GM18870 (cell line): ENCODE results near the gene FAM9B.
"Not testable (repeated sequence)": the region's sequence is repeated elsewhere in the genome, so short reads cannot be mapped to it uniquely, and the experiment has no call there.

Source experiments
- ATAC-seq: cut with Tn5 transposase; IDR thresholded peaks from one replicate; pipeline ENCODE4 v1.9.1; 2021; ENCODE audit warnings: moderate library complexity; ENCODE audit not compliant: unreplicated experiment

Gene FAM9B

DNA sequence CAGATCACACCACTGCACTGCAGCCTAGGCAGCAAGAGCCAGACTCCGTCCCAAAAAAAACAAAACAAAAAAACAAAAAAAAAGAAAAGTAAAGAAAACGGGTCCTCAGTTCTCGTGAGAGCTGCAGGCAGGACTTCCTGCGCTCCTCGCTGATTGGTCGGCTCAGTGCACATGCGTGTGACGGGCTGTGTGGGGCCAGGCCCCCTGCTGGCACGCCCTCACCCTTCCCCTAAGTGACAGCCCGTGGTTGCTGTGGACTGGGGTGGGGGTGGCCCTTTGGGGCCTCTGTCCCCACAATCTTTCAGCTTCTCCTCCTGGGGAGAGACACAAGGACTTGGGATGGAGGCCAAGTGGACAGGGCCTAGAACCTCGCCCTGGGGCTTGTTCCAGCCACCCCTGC lies at the start of gene FAM9B:
TSS of gene FAM9B (minus strand) at position 139 of the 400 bp plus-strand sequence. CDS start 1,141 bp downstream, outside the sequence.
- ATAC-seq, result no peak

- ATAC-seq, result no peak
These were observed 47.3 kb upstream of the FAM9B start for GRCh38 chrX:9081271-9081670.

DNA sequence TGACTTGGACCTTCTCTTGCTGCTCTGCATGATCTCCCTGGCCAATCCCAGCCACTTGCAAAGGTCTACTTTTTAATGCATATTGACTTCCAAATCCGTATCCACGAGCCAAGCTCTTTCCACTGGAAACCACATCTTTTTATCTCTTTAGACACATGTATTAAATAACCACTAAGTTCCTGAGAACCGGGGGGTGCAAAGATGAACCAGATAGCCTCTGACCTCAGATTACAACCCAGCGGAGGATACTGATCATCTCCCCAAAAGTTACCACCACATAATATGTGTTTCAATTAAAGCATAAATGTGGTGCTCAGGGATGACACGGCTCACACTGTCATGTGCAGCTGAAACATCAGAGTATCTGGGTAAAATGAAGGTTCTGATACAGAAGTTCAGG lies 40.4 kb upstream of the FAM9B start:
- ATAC-seq, result no peak

DNA sequence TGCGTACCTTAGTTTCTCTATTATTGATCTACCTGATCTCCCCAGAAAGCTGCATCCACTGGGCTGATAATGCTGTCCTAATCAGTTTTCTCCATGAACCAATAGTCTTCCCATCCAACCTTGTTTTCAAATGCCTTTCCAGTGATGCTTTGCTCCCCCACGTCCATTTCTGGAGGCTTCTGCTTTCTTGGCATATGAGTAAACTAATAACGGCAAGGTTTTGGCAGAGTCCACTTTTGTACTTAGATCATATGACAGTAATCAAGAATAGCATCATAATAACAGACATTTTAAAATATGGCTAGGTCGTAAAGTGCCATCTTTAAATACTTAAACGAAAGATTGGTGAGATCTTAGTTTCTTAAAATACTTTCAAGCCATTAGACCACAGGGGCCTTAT lies 38.4 kb upstream of the FAM9B start:
- ATAC-seq, result no peak

- no peak for ATAC-seq
These were observed 37.2 kb upstream of the FAM9B start for GRCh38 chrX:9071031-9071650.

DNA sequence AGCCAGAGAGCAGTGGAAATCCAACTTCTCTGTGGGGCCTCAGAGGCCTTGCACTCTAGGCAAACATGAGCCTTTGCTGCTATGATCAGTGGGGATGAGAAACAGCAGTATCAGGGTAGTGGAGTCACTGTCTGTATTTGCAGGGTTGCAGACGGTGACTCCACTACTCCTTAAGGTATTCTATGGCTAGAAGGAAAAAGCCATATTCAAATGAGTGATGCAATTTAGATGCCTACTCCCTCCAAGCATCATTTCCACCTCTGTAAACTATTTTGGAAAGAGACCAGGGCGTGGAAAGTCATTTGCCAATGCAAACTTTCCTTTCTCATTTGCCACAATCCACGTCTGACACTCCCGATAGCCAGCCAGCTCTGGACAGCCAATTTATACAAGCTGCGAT lies 35.6 kb upstream of the FAM9B start:
- ATAC-seq, result no peak

DNA sequence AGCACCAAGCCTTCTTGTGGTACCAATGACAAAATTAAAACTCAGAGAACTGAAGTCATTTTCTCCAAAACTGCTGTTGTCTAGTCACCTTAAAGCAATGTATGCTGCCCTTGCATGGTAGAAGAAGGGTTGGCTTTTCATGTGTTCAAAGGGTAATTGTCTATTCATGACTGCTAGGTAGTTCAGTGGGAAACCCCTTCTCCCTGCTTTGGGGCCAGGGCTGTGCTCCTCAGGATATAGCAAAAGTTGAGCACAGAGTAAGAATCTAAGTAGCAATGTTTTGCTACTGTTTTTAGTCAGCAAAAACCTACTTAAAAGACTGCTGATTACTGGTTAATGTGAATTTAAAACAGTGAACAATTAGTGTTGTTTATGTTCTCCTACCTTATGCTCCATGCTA lies 30.8 kb upstream of the FAM9B start:
- ATAC-seq, result no peak

DNA sequence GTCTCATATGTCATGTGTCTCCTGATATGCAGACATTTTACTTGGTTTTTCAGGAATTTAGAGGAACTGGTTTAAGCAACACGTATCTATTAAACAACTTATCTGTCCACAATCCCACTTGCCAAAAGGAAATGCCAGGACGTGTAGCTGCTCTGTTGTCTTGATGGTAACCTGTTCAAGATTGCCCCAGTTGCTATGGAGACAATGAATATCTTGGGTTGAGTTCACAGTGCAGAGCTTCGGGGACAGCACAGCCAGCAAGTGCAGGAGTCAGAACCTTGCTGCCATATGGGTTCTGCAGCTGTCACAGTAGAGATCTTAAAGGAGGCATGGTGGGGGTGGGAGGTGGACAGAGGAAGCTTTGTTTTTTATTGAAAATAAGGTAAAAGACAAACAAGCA lies 28.7 kb upstream of the FAM9B start:
- no peak for ATAC-seq

- ATAC-seq, result no peak
These were observed 21.4 kb upstream of the FAM9B start for GRCh38 chrX:9055354-9055753.

DNA sequence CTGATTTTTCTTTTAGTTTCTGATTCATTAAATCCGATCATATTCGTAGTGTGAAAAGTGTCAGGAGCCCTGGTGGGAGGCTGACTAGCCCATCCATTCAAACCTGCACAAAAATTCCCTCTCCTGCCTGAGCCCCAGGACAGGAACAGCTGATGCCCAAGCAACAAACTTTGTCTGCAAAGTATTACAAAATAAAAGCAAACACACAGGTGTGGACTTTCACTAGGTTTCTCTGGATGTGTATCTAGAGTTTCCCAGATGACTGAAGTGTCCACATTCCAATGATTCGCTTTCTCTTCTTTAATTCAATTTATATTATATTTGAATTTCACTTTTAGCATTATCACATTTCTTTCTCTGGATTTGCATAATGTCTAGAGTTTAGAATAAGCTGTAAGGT lies 18.2 kb upstream of the FAM9B start:
- ATAC-seq, result no peak

- ATAC-seq, result no peak
These were observed 16.4 kb upstream of the FAM9B start for GRCh38 chrX:9050331-9050730.

- ATAC-seq, result no peak
These were observed 14.9 kb upstream of the FAM9B start for GRCh38 chrX:9048801-9049200.

DNA sequence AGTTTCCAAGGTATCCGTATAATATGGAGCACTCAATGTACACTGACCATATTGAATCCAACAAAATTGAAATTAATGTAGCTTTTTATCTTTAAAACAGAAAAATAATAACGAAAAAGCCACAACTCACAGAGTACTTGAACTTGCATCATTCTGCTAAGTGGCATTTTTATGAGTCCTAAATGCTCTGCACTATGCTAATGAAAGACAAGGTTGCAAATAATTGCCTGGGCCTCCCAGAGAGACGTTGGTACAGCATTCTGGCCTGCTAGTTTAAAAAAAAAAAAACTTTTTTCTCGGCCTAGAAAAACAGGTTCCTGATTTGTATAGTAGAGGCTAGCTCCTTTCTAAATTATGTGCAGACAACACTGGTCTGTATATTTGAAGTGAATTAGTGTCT lies 4.3 kb upstream of the FAM9B start:
- no peak for ATAC-seq

DNA sequence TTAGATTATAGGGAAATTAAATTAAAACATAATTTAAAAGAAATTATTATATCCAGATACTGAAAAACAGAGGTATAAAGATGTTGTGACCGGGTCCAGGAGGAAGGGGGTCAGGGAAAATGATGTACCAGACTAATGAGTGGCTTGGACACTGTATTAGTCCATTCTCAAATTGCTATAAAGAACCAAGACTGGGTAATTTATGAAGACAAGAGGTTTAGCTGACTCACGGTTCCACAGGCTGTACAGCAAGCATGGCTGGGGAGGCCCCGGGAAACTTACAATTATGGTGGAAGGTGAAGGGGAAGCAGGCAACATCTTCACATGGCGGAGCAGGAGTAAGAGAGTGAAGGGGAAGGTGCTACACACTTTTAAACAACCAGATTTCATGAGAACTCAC lies 3.4 kb upstream of the FAM9B start:
- ATAC-seq, result no peak

DNA sequence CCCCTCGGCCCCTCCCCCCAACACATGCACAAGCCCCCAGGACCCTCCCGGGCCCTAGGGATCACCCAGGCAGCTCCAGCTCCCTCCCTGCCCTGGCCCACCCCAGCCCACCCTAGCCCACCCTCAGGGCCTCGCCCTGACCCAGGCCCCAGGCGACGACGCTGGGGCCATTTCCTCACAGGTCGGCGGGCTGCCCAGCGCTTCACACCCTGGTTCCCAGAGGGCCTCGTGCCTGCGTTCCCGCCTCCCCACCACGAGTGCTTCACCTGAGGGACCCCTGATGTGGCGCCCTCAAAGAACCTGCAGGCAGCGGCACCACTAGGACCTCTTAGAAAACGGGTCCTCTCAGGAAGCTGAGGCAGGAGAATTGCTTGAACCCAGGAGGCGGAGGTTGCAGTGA lies 341 bp downstream of the FAM9B start:
- ATAC-seq, result no peak

DNA sequence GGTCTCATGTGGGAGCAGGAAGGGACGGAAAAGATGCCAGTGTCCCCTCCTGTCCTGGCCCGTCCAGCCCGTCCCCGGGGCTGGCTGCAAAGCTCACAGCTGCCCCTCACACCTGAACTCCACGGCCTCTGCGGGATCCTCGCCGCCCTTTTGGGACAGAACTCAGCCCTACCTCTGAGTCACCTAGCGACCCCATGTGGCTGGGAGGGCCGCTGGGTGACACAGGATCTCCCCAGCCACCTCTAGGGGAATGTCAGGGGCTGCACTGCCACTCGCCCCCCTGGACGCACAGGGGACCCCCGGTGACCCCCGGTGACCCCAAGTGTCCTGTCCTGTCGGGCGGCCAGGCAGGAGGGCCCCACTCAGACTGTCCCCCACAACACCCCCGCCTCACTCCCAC lies 748 bp downstream of the FAM9B start:
- ATAC-seq, result no peak

GRCh38 chrX:9023293-9023692 lies 10.6 kb downstream of the FAM9B start:
- ATAC-seq, result no peak

- no peak for ATAC-seq
These were observed 14.8 kb downstream of the FAM9B start for GRCh38 chrX:9019151-9019550.

DNA sequence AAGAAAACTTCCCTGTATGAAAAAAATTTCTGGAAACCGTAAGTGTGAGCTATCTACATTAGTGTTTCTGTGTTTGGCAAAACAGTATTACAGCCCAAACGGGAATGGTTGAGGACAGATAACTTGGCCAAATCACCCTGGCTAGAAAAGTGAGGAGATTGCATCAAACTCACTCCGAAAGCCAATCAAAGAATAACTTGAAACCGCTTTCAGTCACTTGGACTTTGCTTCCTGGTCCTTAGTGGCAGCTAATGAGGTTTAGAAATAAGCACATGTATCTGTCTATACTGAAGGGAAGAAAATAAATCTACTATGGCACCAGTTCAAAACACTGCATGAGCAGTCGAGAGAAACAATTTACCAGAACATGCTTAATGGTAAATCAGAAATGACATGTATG lies 15.6 kb downstream of the FAM9B start:
- not testable (repeated sequence) for ATAC-seq

GRCh38 chrX:9003041-9003440 lies 30.9 kb downstream of the FAM9B start:
- no peak for ATAC-seq

DNA sequence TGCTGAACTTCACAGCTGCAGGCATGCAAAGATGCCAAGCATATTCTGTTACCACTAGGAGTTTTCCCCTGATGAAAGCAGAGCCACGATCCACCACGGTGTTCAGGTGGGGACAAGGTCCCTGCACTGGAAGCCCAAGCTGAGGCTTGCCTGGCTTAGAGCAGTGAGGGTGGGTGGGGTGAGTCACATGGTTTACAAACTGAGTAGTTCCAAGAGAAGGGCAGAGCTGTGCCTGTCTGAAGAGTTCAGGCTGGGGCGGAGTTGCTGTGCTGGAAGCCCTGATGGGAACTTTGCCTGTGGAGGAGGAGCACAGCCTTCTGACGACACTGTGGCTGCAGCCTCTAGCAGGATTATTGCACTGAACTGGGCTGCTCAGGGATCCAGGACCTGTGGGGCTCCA lies 45.5 kb downstream of the FAM9B start:
- ATAC-seq, result no peak

DNA sequence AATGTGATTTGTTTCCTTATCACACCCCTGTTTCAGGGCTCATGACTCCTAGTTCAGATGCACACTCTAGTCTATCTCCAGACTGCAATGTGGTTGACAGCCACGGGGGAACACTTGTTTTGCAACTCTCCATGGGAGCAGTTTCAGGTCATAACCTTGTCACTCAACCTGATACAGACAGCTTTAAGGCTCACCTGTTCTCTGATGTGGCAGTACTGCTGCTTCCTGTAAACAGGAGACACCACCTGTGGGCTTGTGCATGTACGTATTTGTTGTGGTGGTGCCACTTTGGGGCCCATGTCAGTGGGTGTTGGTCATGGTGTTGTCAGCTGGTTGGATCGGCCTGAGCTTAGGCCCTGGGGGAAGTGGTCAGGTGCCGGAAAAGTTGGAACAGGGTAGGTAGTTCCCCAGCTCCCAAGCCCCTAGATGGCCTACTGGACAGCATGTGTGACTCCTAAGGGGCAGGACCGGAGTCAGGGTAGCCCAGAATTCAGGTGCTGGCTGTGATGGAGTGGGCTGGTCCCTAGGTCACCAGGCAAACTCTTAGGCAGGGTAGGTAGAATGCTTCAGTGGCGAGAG lies 46.2 kb downstream of the FAM9B start:
- ATAC-seq, result no peak

DNA sequence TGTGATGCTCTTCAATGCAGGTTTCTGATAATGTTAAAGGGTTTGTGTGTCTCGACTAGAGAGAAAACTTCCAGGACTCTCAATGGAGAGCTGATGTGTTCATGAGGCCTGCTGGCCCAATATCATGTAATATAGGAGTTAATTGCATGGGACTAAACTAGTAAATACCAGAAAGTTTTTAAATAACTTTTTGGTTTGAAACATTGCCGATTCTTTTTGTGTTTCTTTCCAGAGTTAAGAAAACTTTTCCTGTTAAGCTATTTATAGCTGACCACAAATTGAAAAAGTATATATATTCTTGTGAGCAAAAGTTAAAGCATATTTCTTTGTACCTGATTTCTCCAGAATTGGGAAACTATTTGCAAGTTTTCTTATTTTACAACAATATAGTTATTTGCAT lies 49.7 kb downstream of the FAM9B start:
- no peak for ATAC-seq
